Measurements from ENCODE around the gene PLXDC2. TPM values are rescaled to one million over a fixed set of nuclear protein-coding genes. Genes with fewer than 3 reads are reported as not detected.

The PLXDC2 gene
- total RNA-seq, 1 donor from 2014 or later: 0.86 TPM

DNA sequence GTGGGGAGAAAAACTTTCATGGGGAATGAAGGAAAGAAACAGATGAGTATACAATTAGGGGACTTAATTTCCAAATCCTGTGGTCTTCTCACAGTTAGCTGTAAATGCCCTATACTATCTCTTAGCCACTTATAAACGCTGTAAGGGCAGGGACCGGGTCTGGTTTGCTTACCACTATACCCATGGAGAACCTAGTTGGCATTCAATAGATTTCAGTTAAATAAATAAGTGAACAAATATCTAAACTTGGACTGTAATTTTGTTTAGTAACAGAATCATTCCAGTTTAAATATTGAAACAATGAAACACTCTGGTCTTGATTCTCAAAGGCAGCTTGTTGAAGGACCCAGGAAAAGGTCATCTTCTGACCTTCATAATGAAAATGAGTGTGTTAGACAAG is 158.3 kb downstream of the PLXDC2 start:
- TF ChIP-seq, protein P1, sequence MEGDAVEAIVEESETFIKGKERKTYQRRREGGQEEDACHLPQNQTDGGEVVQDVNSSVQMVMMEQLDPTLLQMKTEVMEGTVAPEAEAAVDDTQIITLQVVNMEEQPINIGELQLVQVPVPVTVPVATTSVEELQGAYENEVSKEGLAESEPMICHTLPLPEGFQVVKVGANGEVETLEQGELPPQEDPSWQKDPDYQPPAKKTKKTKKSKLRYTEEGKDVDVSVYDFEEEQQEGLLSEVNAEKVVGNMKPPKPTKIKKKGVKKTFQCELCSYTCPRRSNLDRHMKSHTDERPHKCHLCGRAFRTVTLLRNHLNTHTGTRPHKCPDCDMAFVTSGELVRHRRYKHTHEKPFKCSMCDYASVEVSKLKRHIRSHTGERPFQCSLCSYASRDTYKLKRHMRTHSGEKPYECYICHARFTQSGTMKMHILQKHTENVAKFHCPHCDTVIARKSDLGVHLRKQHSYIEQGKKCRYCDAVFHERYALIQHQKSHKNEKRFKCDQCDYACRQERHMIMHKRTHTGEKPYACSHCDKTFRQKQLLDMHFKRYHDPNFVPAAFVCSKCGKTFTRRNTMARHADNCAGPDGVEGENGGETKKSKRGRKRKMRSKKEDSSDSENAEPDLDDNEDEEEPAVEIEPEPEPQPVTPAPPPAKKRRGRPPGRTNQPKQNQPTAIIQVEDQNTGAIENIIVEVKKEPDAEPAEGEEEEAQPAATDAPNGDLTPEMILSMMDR (conservative IDR thresholded peaks at IDR 0.05; ENCODE audit: low read depth, low read length): no peak
- no peak overlapping the region for H3K4me3 ChIP-seq (ENCODE audit: low read depth, low read length)
- no peak for DNase-seq (ENCODE audit: low read depth)

DNA sequence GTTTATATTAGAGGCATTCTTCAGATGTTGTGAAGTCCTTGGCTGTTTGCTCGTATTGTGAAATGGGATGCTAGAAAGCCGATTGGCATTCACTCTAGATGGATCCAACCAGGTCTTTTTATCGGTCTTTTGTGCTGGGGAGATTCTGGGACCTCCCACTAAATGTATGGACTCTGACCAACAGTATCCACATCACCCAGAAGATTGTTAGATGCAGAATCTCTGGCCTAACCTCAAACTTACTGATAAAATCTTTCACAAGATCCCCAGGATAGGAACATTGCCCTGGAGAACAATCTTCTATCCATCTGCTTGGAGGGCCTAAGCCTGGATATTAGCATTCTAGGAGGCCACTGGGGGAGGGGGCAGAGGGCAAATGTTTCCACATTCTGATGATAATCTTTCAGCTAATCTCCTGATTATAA is 160.9 kb downstream of the PLXDC2 start:
- H3K4me3 ChIP-seq (ENCODE audit: low read depth, low read length): no peak overlapping the region
- no peak for DNase-seq (ENCODE audit: low read depth)
- TF ChIP-seq, protein P1 (conservative IDR thresholded peaks at IDR 0.05; ENCODE audit: low read depth, low read length): no peak

GRCh38 chr10:19979628-19980027 is 163.4 kb downstream of the PLXDC2 start:
- DNase-seq (ENCODE audit: low read depth): no peak

GRCh38 chr10:19983880-19984565 is 167.8 kb downstream of the PLXDC2 start:
- TF ChIP-seq, protein P1 (conservative IDR thresholded peaks at IDR 0.05; ENCODE audit: low read depth, low read length): no peak

More at GRCh38 chr10:19979628-19980027, 163.4 kb downstream of the PLXDC2 start:
- H3K4me3 ChIP-seq (ENCODE audit: low read depth, low read length): no peak overlapping the region
- TF ChIP-seq, protein P1 (conservative IDR thresholded peaks at IDR 0.05; ENCODE audit: low read depth, low read length): no peak

DNA sequence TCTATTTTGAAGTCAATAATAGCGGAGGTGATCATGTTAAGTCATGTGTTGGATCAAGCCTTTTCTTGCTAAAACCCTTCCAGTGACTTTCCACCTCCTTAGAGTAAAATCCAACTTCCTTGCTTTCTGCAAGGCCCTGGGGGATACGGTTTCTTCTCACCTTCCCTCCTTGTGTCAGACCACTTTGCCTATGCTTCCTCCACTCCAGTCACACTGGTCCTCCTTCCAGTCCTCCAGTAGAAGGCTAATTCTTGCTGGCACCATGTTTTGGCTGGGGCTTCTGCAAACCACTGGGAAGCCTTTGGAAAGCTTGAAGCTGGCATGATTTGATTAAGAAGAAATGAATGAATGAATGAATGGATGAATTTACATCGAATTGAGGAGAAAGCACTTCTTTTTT is 169.5 kb downstream of the PLXDC2 start:
- TF ChIP-seq, protein P1 (conservative IDR thresholded peaks at IDR 0.05; ENCODE audit: low read depth, low read length): no peak
- DNase-seq (ENCODE audit: low read depth): no peak
- no peak overlapping the region for H3K4me3 ChIP-seq (ENCODE audit: low read depth, low read length)

More at GRCh38 chr10:19983880-19984565, 167.8 kb downstream of the PLXDC2 start:
- no peak overlapping the region for H3K4me3 ChIP-seq (ENCODE audit: low read depth, low read length)
- no peak for DNase-seq (ENCODE audit: low read depth)

- TF ChIP-seq, protein P1 (conservative IDR thresholded peaks at IDR 0.05; ENCODE audit: low read depth, low read length): no peak
- H3K4me3 ChIP-seq (ENCODE audit: low read depth, low read length): no peak overlapping the region
- no peak for DNase-seq (ENCODE audit: low read depth)
These were observed 170.4 kb downstream of the PLXDC2 start for GRCh38 chr10:19986591-19986990.

- TF ChIP-seq, protein P1 (conservative IDR thresholded peaks at IDR 0.05; ENCODE audit: low read depth, low read length): no peak
- no peak for DNase-seq (ENCODE audit: low read depth)
- H3K4me3 ChIP-seq (ENCODE audit: low read depth, low read length): no peak overlapping the region
These were observed 171.7 kb downstream of the PLXDC2 start for GRCh38 chr10:19987931-19988330.

Data from epithelial cell of proximal tubule (primary cell).